Hematopoietic multipotent progenitor cell (in vitro differentiated cells): Measurements from ENCODE around the gene GPR162. TPM values are rescaled to one million over a fixed set of nuclear protein-coding genes. Genes with fewer than 3 reads are reported as not detected.

Experiments
- DNase-seq, 3 donors: peaks; one replicate each; pipeline ENCODE4 v3.0.0-alpha.2; 2011 to 2015; ENCODE audit warnings: low read depth in 2 of 3, low spot score in 2 of 3
- total RNA-seq: library from RNA; depleted of rRNA; stranded (reverse); fragments of >200 nt; gene quantifications from one replicate; pipeline ENCODE4 v1.2.3, GENCODE V29; 2012

The GPR162 gene
- total RNA-seq, 1 donor, result 29.6 TPM

GRCh38 chr12:6820166-6820565 lies 1.5 kb upstream of the GPR162 start:
- DNase-seq, result no peak

GRCh38 chr12:6822426-6823135 lies 960 bp downstream of the GPR162 start:
- DNase-seq, result no peak

GRCh38 chr12:6823182-6824084 lies 1.8 kb downstream of the GPR162 start:
- no peak for DNase-seq

- DNase-seq, result no peak
These were observed 2.6 kb downstream of the GPR162 start for GRCh38 chr12:6824085-6824775.

- DNase-seq, result no peak
These were observed 3.3 kb downstream of the GPR162 start for GRCh38 chr12:6824901-6825381.

- DNase-seq, result peak; percentile 68 to 83 (median 73)
These were observed 3.9 kb downstream of the GPR162 start for GRCh38 chr12:6825398-6826124.

- DNase-seq, result no peak
These were observed 4.6 kb downstream of the GPR162 start for GRCh38 chr12:6826125-6826733.

GRCh38 chr12:6826734-6827436 lies 5.3 kb downstream of the GPR162 start:
- DNase-seq, result no peak

GRCh38 chr12:6827437-6827911 lies 5.9 kb downstream of the GPR162 start:
- DNase-seq, result no peak

GRCh38 chr12:6827982-6828780 lies 6.6 kb downstream of the GPR162 start, which contains the start of gene P3H3:
Gene P3H3, plus strand, starts transcription at chr12:6828407. Its CDS starts 34 bp downstream, at chr12:6828441.
- DNase-seq, result no peak

GRCh38 chr12:6828781-6829535 lies 7.3 kb downstream of the GPR162 start:
- DNase-seq, result peak in 2 of 3 donors; percentile 62 to 70

- no peak for DNase-seq
These were observed 8.1 kb downstream of the GPR162 start for GRCh38 chr12:6829536-6830220.

GRCh38 chr12:6830286-6830890 lies 8.8 kb downstream of the GPR162 start:
- no peak for DNase-seq

- DNase-seq, result no peak
These were observed 9.4 kb downstream of the GPR162 start for GRCh38 chr12:6830999-6831398.

- no peak for DNase-seq
These were observed 9.9 kb downstream of the GPR162 start for GRCh38 chr12:6831450-6831995.

GRCh38 chr12:6832125-6832524 lies 10.5 kb downstream of the GPR162 start:
- no peak for DNase-seq
